Endothelial cell of coronary artery (primary cell): ENCODE data around the gene C14orf132. TPM values are rescaled to one million over a fixed set of nuclear protein-coding genes. Genes with fewer than 3 reads are reported as not detected.

Source experiments
- total RNA-seq: library from RNA; depleted of rRNA; stranded (reverse); fragments of >200 nt; gene quantifications from 2 replicates; pipeline ENCODE4 v1.2.3, GENCODE V29; 2014

The C14orf132 gene
- total RNA-seq, result 0.66 and 2.7 TPM in 2 replicates

DNA sequence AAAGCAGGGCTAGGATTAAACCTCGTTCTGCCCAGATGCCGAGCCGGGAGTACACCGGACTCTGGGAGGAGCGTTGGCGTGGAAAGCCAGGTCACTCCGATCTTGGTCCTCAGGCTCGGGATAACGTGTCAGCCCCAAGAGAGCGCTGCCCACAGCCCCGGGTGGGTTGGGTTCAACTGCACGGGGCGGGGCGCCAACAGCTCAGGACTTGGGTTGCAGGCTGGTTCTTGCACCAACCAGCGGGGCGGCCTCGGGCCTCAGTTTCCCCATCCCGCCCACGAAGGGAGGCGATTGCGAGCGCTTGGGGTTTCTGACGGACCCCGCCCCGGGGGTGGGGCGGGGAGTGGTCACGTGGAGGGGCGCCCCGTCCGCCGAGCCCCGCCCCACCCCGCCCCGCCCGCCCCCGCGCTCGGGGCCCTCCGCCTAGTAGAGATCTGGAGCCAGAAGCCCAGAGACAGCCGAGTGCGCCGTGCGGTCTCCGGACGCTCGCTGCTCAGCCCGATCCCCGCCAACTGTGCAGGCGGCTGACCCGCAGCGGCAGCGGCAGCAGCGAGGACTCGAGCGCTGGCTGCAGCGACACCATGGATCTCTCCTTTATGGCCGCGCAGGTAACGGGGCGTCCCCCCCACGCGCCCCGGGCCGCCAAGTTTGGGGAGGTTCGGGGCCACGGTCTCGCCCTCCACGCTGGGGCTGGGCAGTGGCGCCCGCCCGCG, at the start of gene C14orf132:
C14orf132 (plus strand) TSS at position 443 of the 713 bp plus-strand sequence; CDS start at position 582, 139 bp downstream.

Other genes starting within 250 kb of the C14orf132 start
- gene TUNAR, start 162.5 kb upstream of the C14orf132 start, total RNA-seq, result under 0.01 TPM in 1 of 2 replicates, not detected in the other
- gene BDKRB2, start 165.5 kb downstream of the C14orf132 start, total RNA-seq, result under 0.01 TPM in 2 replicates
- gene BDKRB1, start 216.8 kb downstream of the C14orf132 start, total RNA-seq, result not detected in 2 replicates